Measurements from ENCODE around the gene CDV3. TPM values are rescaled to one million over a fixed set of nuclear protein-coding genes. Genes with fewer than 3 reads are reported as not detected.

The CDV3 gene
- total RNA-seq, 1 experiment from 2014 or later, result 161 TPM

DNA sequence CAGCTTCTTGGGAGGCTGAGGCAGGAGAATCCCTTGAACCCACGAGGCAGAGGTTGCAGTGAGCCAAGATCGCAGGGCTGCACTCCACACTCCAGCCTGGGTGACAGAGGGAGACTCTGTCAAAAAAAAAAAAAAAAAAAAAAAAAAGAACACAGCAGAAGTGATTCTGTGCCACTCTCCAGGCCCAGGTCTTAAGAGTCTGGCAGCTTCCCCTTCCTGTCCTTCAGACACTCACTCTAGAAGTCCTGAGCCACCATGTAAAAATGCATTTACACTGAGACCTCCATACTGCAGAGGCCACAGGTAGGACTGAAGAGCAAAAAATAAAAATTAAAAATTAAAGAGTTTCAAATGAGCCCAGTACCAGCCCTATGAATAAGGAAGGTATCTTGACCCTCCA is 11.8 kb upstream of the CDV3 start:
- no peak overlapping the region for H3K27ac ChIP-seq (ENCODE audit: low read depth, low read length, poor library complexity, severe bottlenecking)
- BruUV-seq (replicated peaks), result no TSS peak
- intact Hi-C loops (cut with micrococcal nuclease; ENCODE audit: unreplicated experiment), result no loop called here
- no peaks in the 10 kb centered on the region for H3K27me3 ChIP-seq (replicated peaks; ENCODE audit: insufficient read depth, low read depth, low read length, poor library complexity)
- ChIA-PET CTCF (no interaction called here), POLR2A (ENCODE audit: low non-redundant PET) (no interaction called here)
- no peak for DNase-seq (ENCODE audit: low spot score)
- H3K4me3 ChIP-seq (ENCODE audit: low read depth, low read length, poor library complexity, severe bottlenecking), result no peak overlapping the region
- H3K4me1 ChIP-seq (ENCODE audit: insufficient read depth, low read length, poor library complexity, severe bottlenecking), result no peaks in the 10 kb centered on the region
- H3K9me3 ChIP-seq (ENCODE audit: low read depth, low read length, poor library complexity, severe bottlenecking), result no peaks in the 10 kb centered on the region
- no peaks in the 10 kb centered on the region for H3K36me3 ChIP-seq (ENCODE audit: insufficient read depth, low read length, poor library complexity, severe bottlenecking)
- no peak for TF ChIP-seq EZH2 (IDR thresholded peaks at IDR 0.05; ENCODE audit: borderline replicate concordance, low read depth, low read length, poor library complexity, severe bottlenecking)
- TF ChIP-seq, protein P1, sequence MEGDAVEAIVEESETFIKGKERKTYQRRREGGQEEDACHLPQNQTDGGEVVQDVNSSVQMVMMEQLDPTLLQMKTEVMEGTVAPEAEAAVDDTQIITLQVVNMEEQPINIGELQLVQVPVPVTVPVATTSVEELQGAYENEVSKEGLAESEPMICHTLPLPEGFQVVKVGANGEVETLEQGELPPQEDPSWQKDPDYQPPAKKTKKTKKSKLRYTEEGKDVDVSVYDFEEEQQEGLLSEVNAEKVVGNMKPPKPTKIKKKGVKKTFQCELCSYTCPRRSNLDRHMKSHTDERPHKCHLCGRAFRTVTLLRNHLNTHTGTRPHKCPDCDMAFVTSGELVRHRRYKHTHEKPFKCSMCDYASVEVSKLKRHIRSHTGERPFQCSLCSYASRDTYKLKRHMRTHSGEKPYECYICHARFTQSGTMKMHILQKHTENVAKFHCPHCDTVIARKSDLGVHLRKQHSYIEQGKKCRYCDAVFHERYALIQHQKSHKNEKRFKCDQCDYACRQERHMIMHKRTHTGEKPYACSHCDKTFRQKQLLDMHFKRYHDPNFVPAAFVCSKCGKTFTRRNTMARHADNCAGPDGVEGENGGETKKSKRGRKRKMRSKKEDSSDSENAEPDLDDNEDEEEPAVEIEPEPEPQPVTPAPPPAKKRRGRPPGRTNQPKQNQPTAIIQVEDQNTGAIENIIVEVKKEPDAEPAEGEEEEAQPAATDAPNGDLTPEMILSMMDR (conservative IDR thresholded peaks at IDR 0.05; ENCODE audit: low read depth, low read length), result no peak

DNA sequence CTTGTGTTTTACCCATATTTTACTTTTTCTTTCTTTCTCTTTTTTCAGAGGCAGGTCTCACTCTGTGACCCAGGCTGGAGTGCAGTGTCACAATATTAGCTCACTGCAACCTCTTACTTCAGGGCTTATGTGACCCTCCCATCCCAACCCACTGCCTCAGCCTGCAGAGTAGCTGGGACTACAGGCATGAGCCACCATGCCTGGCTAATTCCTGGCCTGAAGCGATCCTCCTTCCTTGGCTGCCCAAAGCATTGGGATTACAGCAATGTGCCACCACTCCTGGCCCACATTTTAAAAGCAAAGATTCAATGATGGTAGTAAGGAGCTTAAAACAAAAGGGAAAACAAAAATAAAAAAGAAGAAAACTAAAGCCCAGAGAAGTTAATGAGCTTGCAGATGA is 11.1 kb upstream of the CDV3 start:
- POLR2A ChIA-PET (ENCODE audit: low non-redundant PET), result interaction anchor here (0.7 kb wide), 1 partner anchor 324 kb away, joined by 3 read pairs; no protein-coding TSS in a partner anchor
- H3K4me3 ChIP-seq (ENCODE audit: low read depth, low read length, poor library complexity, severe bottlenecking), result no peak overlapping the region
- H3K4me1 ChIP-seq (ENCODE audit: insufficient read depth, low read length, poor library complexity, severe bottlenecking), result no peaks in the 10 kb centered on the region
- no peaks in the 10 kb centered on the region for H3K36me3 ChIP-seq (ENCODE audit: insufficient read depth, low read length, poor library complexity, severe bottlenecking)
- CTCF ChIA-PET, result no interaction called here
- no peak for DNase-seq (ENCODE audit: low spot score)
- H3K9me3 ChIP-seq (ENCODE audit: low read depth, low read length, poor library complexity, severe bottlenecking), result no peaks in the 10 kb centered on the region
- no peak for TF ChIP-seq EZH2 (IDR thresholded peaks at IDR 0.05; ENCODE audit: borderline replicate concordance, low read depth, low read length, poor library complexity, severe bottlenecking)
- TF ChIP-seq, protein P1 (conservative IDR thresholded peaks at IDR 0.05; ENCODE audit: low read depth, low read length), result no peak
- H3K27me3 ChIP-seq (replicated peaks; ENCODE audit: insufficient read depth, low read depth, low read length, poor library complexity), result no peaks in the 10 kb centered on the region
- intact Hi-C loops (cut with micrococcal nuclease; ENCODE audit: unreplicated experiment), result no loop called here
- no peak overlapping the region for H3K27ac ChIP-seq (ENCODE audit: low read depth, low read length, poor library complexity, severe bottlenecking)
- no TSS peak for BruUV-seq (replicated peaks)

DNA sequence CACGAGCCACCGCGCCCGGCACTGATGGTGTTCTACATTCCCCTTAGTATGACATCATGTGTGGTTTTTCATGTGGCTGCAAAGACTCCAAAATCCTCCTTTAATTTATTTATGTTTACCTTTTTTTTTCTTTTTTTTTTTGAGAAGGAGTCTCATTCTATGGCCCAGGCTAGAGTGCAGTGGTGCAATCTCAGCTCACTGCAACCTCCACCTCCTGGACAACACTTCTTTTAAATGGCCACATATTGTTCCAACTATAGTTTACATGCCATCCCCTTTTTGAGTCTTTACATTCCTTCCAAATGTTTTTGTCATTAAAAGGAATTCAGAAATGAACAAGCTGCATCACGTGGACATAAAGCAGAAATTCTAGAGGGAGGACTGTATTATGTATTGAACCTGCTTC is 10.3 kb upstream of the CDV3 start:
- ChIA-PET CTCF (no interaction called here), POLR2A (ENCODE audit: low non-redundant PET) (no interaction called here)
- intact Hi-C loops (cut with micrococcal nuclease; ENCODE audit: unreplicated experiment), result no loop called here
- TF ChIP-seq, protein P1 (conservative IDR thresholded peaks at IDR 0.05; ENCODE audit: low read depth, low read length), result no peak
- TF ChIP-seq EZH2 (IDR thresholded peaks at IDR 0.05; ENCODE audit: borderline replicate concordance, low read depth, low read length, poor library complexity, severe bottlenecking), result no peak
- Histone ChIP-seq H3K9me3 (ENCODE audit: low read depth, low read length, poor library complexity, severe bottlenecking) (no peaks in the 10 kb centered on the region), H3K27ac (ENCODE audit: low read depth, low read length, poor library complexity, severe bottlenecking) (no peak overlapping the region), H3K36me3 (ENCODE audit: insufficient read depth, low read length, poor library complexity, severe bottlenecking) (no peaks in the 10 kb centered on the region), H3K27me3 (replicated peaks; ENCODE audit: insufficient read depth, low read depth, low read length, poor library complexity) (no peaks in the 10 kb centered on the region), H3K4me1 (ENCODE audit: insufficient read depth, low read length, poor library complexity, severe bottlenecking) (no peaks in the 10 kb centered on the region), H3K4me3 (ENCODE audit: low read depth, low read length, poor library complexity, severe bottlenecking) (no peak overlapping the region)
- DNase-seq (ENCODE audit: low spot score), result no peak
- no TSS peak for BruUV-seq (replicated peaks)

All from A673 (cell line).